ENCODE measurements around the gene MRPL19.

The MRPL19 gene

GRCh38 chr2:75633620-75634019, 13.0 kb upstream of the MRPL19 start:
- H3K27ac ChIP-seq (ENCODE audit: low read length): no peak overlapping the region
- no peak overlapping the region for H3K9ac ChIP-seq (ENCODE audit: low read length)
- TF ChIP-seq EZH2phosphoT487 (IDR thresholded peaks at IDR 0.05; ENCODE audit: low read depth) (no peak), CTCF (IDR thresholded peaks at IDR 0.05; ENCODE audit: low read depth, low read length) (no peak)
- H3K4me2 ChIP-seq (ENCODE audit: low read length): no peak overlapping the region
- no peaks in the 10 kb centered on the region for H4K20me1 ChIP-seq (ENCODE audit: insufficient read depth, low read length)
- no peaks in the 10 kb centered on the region for H3K79me2 ChIP-seq (ENCODE audit: low read length)
- H3K4me1 ChIP-seq (ENCODE audit: low read length): no peaks in the 10 kb centered on the region
- H3K4me3 ChIP-seq (ENCODE audit: low read length): no peak overlapping the region
- H3K9me3 ChIP-seq (ENCODE audit: insufficient read depth, low read length): no peaks in the 10 kb centered on the region
- H2AFZ ChIP-seq (ENCODE audit: low read depth, low read length): no peak overlapping the region
- H3K36me3 ChIP-seq (replicated peaks; ENCODE audit: low read depth, low read length): no peaks in the 10 kb centered on the region
- peaks cover 15% of the 10 kb centered on the region for H3K27me3 ChIP-seq (ENCODE audit: low read depth, low read length)

GRCh38 chr2:75634945-75635344, 11.6 kb upstream of the MRPL19 start:
- H4K20me1 ChIP-seq (ENCODE audit: insufficient read depth, low read length): no peaks in the 10 kb centered on the region
- TF ChIP-seq EZH2phosphoT487 (IDR thresholded peaks at IDR 0.05; ENCODE audit: low read depth) (no peak), CTCF (IDR thresholded peaks at IDR 0.05; ENCODE audit: low read depth, low read length) (no peak)
- H3K9ac ChIP-seq (ENCODE audit: low read length): no peak overlapping the region
- no peaks in the 10 kb centered on the region for H3K4me1 ChIP-seq (ENCODE audit: low read length)
- H3K27me3 ChIP-seq (ENCODE audit: low read depth, low read length): peaks cover 23% of the 10 kb centered on the region
- no peak overlapping the region for H2AFZ ChIP-seq (ENCODE audit: low read depth, low read length)
- no peak overlapping the region for H3K4me2 ChIP-seq (ENCODE audit: low read length)
- no peaks in the 10 kb centered on the region for H3K9me3 ChIP-seq (ENCODE audit: insufficient read depth, low read length)
- H3K36me3 ChIP-seq (replicated peaks; ENCODE audit: low read depth, low read length): no peaks in the 10 kb centered on the region
- H3K4me3 ChIP-seq (ENCODE audit: low read length): no peak overlapping the region
- H3K79me2 ChIP-seq (ENCODE audit: low read length): no peaks in the 10 kb centered on the region
- H3K27ac ChIP-seq (ENCODE audit: low read length): no peak overlapping the region

- H3K4me2 ChIP-seq (ENCODE audit: low read length): no peak overlapping the region
- H3K9me3 ChIP-seq (ENCODE audit: insufficient read depth, low read length): no peaks in the 10 kb centered on the region
- peaks cover 23% of the 10 kb centered on the region for H3K27me3 ChIP-seq (ENCODE audit: low read depth, low read length)
- H3K27ac ChIP-seq (ENCODE audit: low read length): no peak overlapping the region
- H3K79me2 ChIP-seq (ENCODE audit: low read length): no peaks in the 10 kb centered on the region
- H4K20me1 ChIP-seq (ENCODE audit: insufficient read depth, low read length): no peaks in the 10 kb centered on the region
- H3K4me1 ChIP-seq (ENCODE audit: low read length): 0 out of 2 replicates have a peak, but pooled peaks cover 3% of the 10 kb centered on the region
- no peak overlapping the region for H3K4me3 ChIP-seq (ENCODE audit: low read length)
- no peak overlapping the region for H2AFZ ChIP-seq (ENCODE audit: low read depth, low read length)
- TF ChIP-seq EZH2phosphoT487 (IDR thresholded peaks at IDR 0.05; ENCODE audit: low read depth): no peak
- no peak for TF ChIP-seq CTCF (IDR thresholded peaks at IDR 0.05; ENCODE audit: low read depth, low read length)
- H3K9ac ChIP-seq (ENCODE audit: low read length): no peak overlapping the region
- no peaks in the 10 kb centered on the region for H3K36me3 ChIP-seq (replicated peaks; ENCODE audit: low read depth, low read length)
Measured at GRCh38 chr2:75637568-75637967, 9.0 kb upstream of the MRPL19 start.

GRCh38 chr2:75640621-75641121, 5.9 kb upstream of the MRPL19 start:
- Histone ChIP-seq H4K20me1 (ENCODE audit: insufficient read depth, low read length) (no peaks in the 10 kb centered on the region), H2AFZ (ENCODE audit: low read depth, low read length) (peak overlapping the region; percentile 11; the same call in 1 of the 2 replicates), H3K79me2 (ENCODE audit: low read length) (no peaks in the 10 kb centered on the region), H3K4me1 (ENCODE audit: low read length) (0 out of 2 replicates have a peak, but pooled peaks cover 3% of the 10 kb centered on the region), H3K36me3 (replicated peaks; ENCODE audit: low read depth, low read length) (no peaks in the 10 kb centered on the region), H3K27ac (ENCODE audit: low read length) (no peak overlapping the region), H3K4me2 (ENCODE audit: low read length) (peak overlapping the region; percentile 50), H3K9me3 (ENCODE audit: insufficient read depth, low read length) (no peaks in the 10 kb centered on the region), H3K27me3 (ENCODE audit: low read depth, low read length) (peaks cover 23% of the 10 kb centered on the region), H3K9ac (ENCODE audit: low read length) (no peak overlapping the region), H3K4me3 (ENCODE audit: low read length) (peak overlapping the region; percentile 44)
- TF ChIP-seq CTCF (IDR thresholded peaks at IDR 0.05; ENCODE audit: low read depth, low read length) (peak; percentile 92), EZH2phosphoT487 (IDR thresholded peaks at IDR 0.05; ENCODE audit: low read depth) (no peak)

All from OCI-LY3 (cell line).